Measurements from ENCODE around the gene NUP153. TPM values are rescaled to one million over a fixed set of nuclear protein-coding genes. Genes with fewer than 3 reads are reported as not detected.

The NUP153 gene
- polyA plus RNA-seq, 2 of the 4 experiments (the other 2 are of a cell fraction): 26.4 to 47.3 TPM

DNA sequence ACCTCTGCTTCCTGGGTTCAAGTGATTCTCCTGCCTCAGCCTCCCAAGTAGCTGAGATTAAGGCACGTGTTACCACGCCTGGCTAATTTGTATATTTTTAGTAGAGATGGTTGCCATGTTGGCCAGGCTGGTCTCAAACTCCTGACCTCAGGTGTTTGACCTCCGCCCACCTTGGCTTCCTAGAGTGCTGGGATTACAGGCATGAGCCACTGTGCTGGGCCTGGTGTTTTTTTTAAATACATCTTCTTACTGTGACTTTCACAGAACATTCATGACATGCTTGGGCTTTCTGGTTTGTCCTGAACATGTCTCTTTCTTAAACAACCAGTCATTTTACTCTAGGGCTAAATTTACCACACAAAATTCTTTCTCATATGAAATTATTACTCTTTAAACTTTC lies 141.3 kb downstream of the NUP153 start:
- TF ChIP-seq NFE2L2 (conservative IDR thresholded peaks at IDR 0.05; ENCODE audit: low read length): no peak
- peak; percentile 72 for TF ChIP-seq ZFP36 (IDR thresholded peaks at IDR 0.05; ENCODE audit: borderline replicate concordance, partially characterized antibody)
- no peak for TF ChIP-seq HDAC2 (IDR thresholded peaks at IDR 0.05)
- TF ChIP-seq EHMT2 (IDR thresholded peaks at IDR 0.05; ENCODE audit: low read depth): no peak
- no peak for TF ChIP-seq SMC3 (IDR thresholded peaks at IDR 0.05)
- TF ChIP-seq RARB (CRISPR knock-in tag; IDR thresholded peaks at IDR 0.05): no peak
- TF ChIP-seq NR3C1 (IDR thresholded peaks at IDR 0.05): no peak
- no peak for TF ChIP-seq RFX5 (IDR thresholded peaks at IDR 0.05)
- no peak for TF ChIP-seq RAD21 (conservative IDR thresholded peaks at IDR 0.05 in 1 of 2, IDR thresholded peaks at IDR 0.05 in 1 of 2)
- ATAC-seq (no peak), DNase-seq (ENCODE audit: low read depth in 1 of 2, low spot score in 1 of 2) (peak in 1 of 2 experiments; percentile 9), FAIRE-seq (no peak)
- 33% methylated on average over 1 of the region's 3 CpGs for WGBS (ENCODE audit: missing lambda C conversion rate)
- no peaks in the 10 kb centered on the region for H3K4me1 ChIP-seq
- no peak overlapping the region for H3K27ac ChIP-seq
- H3K4me3 ChIP-seq: no peak overlapping the region
- POLR2A ChIA-PET: no interaction called here
- H3K9me3 ChIP-seq: 0 out of 3 replicates have a peak, but pooled peaks cover 10% of the 10 kb centered on the region
- CTCF ChIA-PET: interaction anchor here (0.8 kb wide), 1 partner anchor 411 kb away, joined by 3 read pairs; no protein-coding TSS in a partner anchor
- H3K4me2 ChIP-seq: no peak overlapping the region

Small RNA genes within 50 kb of the gene (small RNA-seq; reads per million reads assigned to genes)
- gene RF00019 (0 reads per million in 6 experiments), gene RNA5SP204 (0.08 to 16.3 (median 2.5) reads per million in 6 experiments), gene RNU6-190P (0 reads per million in 6 experiments), gene SUMO2P13 (0 reads per million in 6 experiments)

Other genes starting within 250 kb of the NUP153 start
- gene FAM8A1, start 106.6 kb downstream of the NUP153 start, polyA plus RNA-seq (2011; rRNA removed): 7.6 and 9.0 TPM in 2 replicates
- gene FAM8A1, start 106.6 kb downstream of the NUP153 start, polyA plus RNA-seq (2017; fragmentation: RNase III; extraction: RNeasy Plus Mini Kit Qiagen cat#74134 plus additional on column Dnase treatment): 4.7 to 5.5 TPM (median 5.5 TPM) in 3 replicates